Activated naive CD8-positive, alpha-beta T cell treated with anti-CD3 and anti-CD28 coated beads, Interleukin-2, amount 10 ng/mL, durations not matched to agents 7 days and 5 days (primary cell): ENCODE data around the gene TBX21. TPM values are rescaled to one million over a fixed set of nuclear protein-coding genes. Genes with fewer than 3 reads are reported as not detected.

Source experiments
- ATAC-seq: fragments of 150-1000 bp; cut with Tn5 transposase; one replicate; pipeline ENCODE4 v1.10.0; 2021; ENCODE audit warnings: low read depth, moderate library complexity
- POLR2A ChIA-PET: fragments of 350-600 bp; sonication (Branson Sonifier 250); formaldehyde crosslinking; loops from one replicate; lab custom pipeline; 2021; ENCODE audit warnings: antibody characterized with exemption; lab: Charles Lee
- DNase-seq: peaks from one replicate; pipeline ENCODE4 v3.0.0; 2021
- H3K27ac Mint-ChIP-seq: one replicate; pipeline ENCODE4 v1.8.0; 2022; ENCODE audit warnings: mild to moderate bottlenecking, mixed read lengths
- H3K27me3 Mint-ChIP-seq: one replicate; pipeline ENCODE4 v1.8.0; 2022; ENCODE audit warnings: mild to moderate bottlenecking, moderate library complexity, mixed read lengths
- H3K36me3 Mint-ChIP-seq: one replicate; pipeline ENCODE4 v1.8.0; 2021; ENCODE audit warnings: mild to moderate bottlenecking, mixed read lengths
- H3K4me1 Mint-ChIP-seq: one replicate; pipeline ENCODE4 v1.8.0; 2021; ENCODE audit warnings: mixed read lengths
- H3K4me3 Mint-ChIP-seq: one replicate; pipeline ENCODE4 v1.8.0; 2022; ENCODE audit warnings: mild to moderate bottlenecking, moderate library complexity, mixed read lengths
- H3K9me3 Mint-ChIP-seq: one replicate; pipeline ENCODE4 v1.8.0; 2021; ENCODE audit warnings: mixed read lengths
- total RNA-seq, 2 experiments: library from RNA; stranded (reverse); gene quantifications; one replicate each; pipeline ENCODE4 v1.2.3, GENCODE V29; 2021

The TBX21 gene
- total RNA-seq, result 10 to 100 TPM; 20.7 to 22.8 TPM

GRCh38 chr17:47733047-47733673, at the start of gene TBX21:
TBX21 (plus strand) TSS chr17:47733236; CDS start chr17:47733455, 219 bp downstream.
- peak; percentile 85 for ATAC-seq
- peak; percentile 91 for DNase-seq
- H3K36me3 Mint-ChIP-seq, result peaks cover 8% of the 10 kb centered on the region
- H3K27ac Mint-ChIP-seq, result peak within 1 kb of the TSS; percentile 98
- H3K9me3 Mint-ChIP-seq, result no peaks in the 10 kb centered on the region
- peak within 1 kb of the TSS; percentile 100 for H3K4me3 Mint-ChIP-seq
- POLR2A ChIA-PET, result interaction anchor here (0.7 to 4.6 kb wide), 18 partner anchors 8 to 162 kb away, joined by 3 to 37 read pairs (median 8); partner anchors contain the start of genes KPNB1 and TBKBP1
- no peaks in the 10 kb centered on the region for H3K27me3 Mint-ChIP-seq
- peaks cover 63% of the 10 kb centered on the region for H3K4me1 Mint-ChIP-seq

GRCh38 chr17:47684025-47684424, 49.0 kb upstream of the TBX21 start:
- POLR2A ChIA-PET, result no interaction called here
- ATAC-seq (no peak), DNase-seq (no peak)
- Mint-ChIP-seq H3K4me3 (no peak overlapping the region), H3K27me3 (no peaks in the 10 kb centered on the region), H3K36me3 (peaks cover 42% of the 10 kb centered on the region), H3K9me3 (no peaks in the 10 kb centered on the region), H3K27ac (no peak overlapping the region), H3K4me1 (peaks cover 8% of the 10 kb centered on the region)

- H3K4me1 Mint-ChIP-seq, result peaks cover 8% of the 10 kb centered on the region
- DNase-seq (no peak), ATAC-seq (no peak)
- H3K4me3 Mint-ChIP-seq, result no peak overlapping the region
- no peaks in the 10 kb centered on the region for H3K27me3 Mint-ChIP-seq
- H3K36me3 Mint-ChIP-seq, result peaks cover 42% of the 10 kb centered on the region
- no peaks in the 10 kb centered on the region for H3K9me3 Mint-ChIP-seq
- POLR2A ChIA-PET, result no interaction called here
- peak overlapping the region; percentile 56 for H3K27ac Mint-ChIP-seq
These were observed 48.4 kb upstream of the TBX21 start for GRCh38 chr17:47684535-47685193.

GRCh38 chr17:47685556-47686275, 47.3 kb upstream of the TBX21 start:
- Mint-ChIP-seq H3K27me3 (no peaks in the 10 kb centered on the region), H3K9me3 (no peaks in the 10 kb centered on the region), H3K4me1 (peaks cover 6% of the 10 kb centered on the region), H3K27ac (no peak overlapping the region), H3K4me3 (no peak overlapping the region), H3K36me3 (peaks cover 35% of the 10 kb centered on the region)
- DNase-seq (no peak), ATAC-seq (no peak)
- POLR2A ChIA-PET, result interaction anchor here (0.6 kb wide), 1 partner anchor 65 kb away, joined by 3 read pairs; no protein-coding TSS in a partner anchor

GRCh38 chr17:47686276-47686635, 46.8 kb upstream of the TBX21 start:
- Mint-ChIP-seq H3K4me1 (peaks cover 6% of the 10 kb centered on the region), H3K4me3 (no peak overlapping the region), H3K27me3 (no peaks in the 10 kb centered on the region), H3K27ac (no peak overlapping the region), H3K9me3 (no peaks in the 10 kb centered on the region), H3K36me3 (peaks cover 32% of the 10 kb centered on the region)
- DNase-seq (no peak), ATAC-seq (no peak)
- POLR2A ChIA-PET, result interaction anchor here (0.6 to 2.1 kb wide), 2 partner anchors 36 to 64 kb away, joined by 3 to 8 read pairs; partner anchors contain the start of gene KPNB1

GRCh38 chr17:47686664-47687327, 46.2 kb upstream of the TBX21 start:
- H3K36me3 Mint-ChIP-seq, result peaks cover 30% of the 10 kb centered on the region
- H3K4me3 Mint-ChIP-seq, result no peak overlapping the region
- DNase-seq (no peak), ATAC-seq (no peak)
- H3K27me3 Mint-ChIP-seq, result no peaks in the 10 kb centered on the region
- no peak overlapping the region for H3K27ac Mint-ChIP-seq
- no peaks in the 10 kb centered on the region for H3K9me3 Mint-ChIP-seq
- peaks cover 6% of the 10 kb centered on the region for H3K4me1 Mint-ChIP-seq
- POLR2A ChIA-PET, result interaction anchor here (0.6 to 2.1 kb wide), 4 partner anchors 8 to 687 kb away, joined by 3 to 8 read pairs (median 3); partner anchors contain the start of gene KPNB1

GRCh38 chr17:47687328-47687690, 45.7 kb upstream of the TBX21 start:
- POLR2A ChIA-PET, result interaction anchor here (0.7 to 2.1 kb wide), 3 partner anchors 8 to 687 kb away, joined by 3 to 8 read pairs (median 3); partner anchors contain the start of gene KPNB1
- Mint-ChIP-seq H3K27me3 (no peaks in the 10 kb centered on the region), H3K4me1 (peaks cover 7% of the 10 kb centered on the region), H3K4me3 (no peak overlapping the region), H3K36me3 (peaks cover 25% of the 10 kb centered on the region), H3K27ac (no peak overlapping the region), H3K9me3 (no peaks in the 10 kb centered on the region)
- no peak for DNase-seq
- no peak for ATAC-seq

GRCh38 chr17:47687748-47688147, 45.3 kb upstream of the TBX21 start:
- peaks cover 3% of the 10 kb centered on the region for H3K27me3 Mint-ChIP-seq
- no peaks in the 10 kb centered on the region for H3K9me3 Mint-ChIP-seq
- DNase-seq (no peak), ATAC-seq (peak; percentile 35)
- H3K4me3 Mint-ChIP-seq, result no peak overlapping the region
- H3K4me1 Mint-ChIP-seq, result peaks cover 11% of the 10 kb centered on the region
- no peak overlapping the region for H3K27ac Mint-ChIP-seq
- POLR2A ChIA-PET, result interaction anchor here (0.8 to 2.1 kb wide), 3 partner anchors 9 to 38 kb away, joined by 3 to 8 read pairs (median 4); partner anchors contain the start of gene KPNB1
- H3K36me3 Mint-ChIP-seq, result peaks cover 23% of the 10 kb centered on the region

GRCh38 chr17:47690121-47690520, 42.9 kb upstream of the TBX21 start:
- DNase-seq (no peak), ATAC-seq (no peak)
- POLR2A ChIA-PET, result interaction anchor here (0.7 kb wide), 1 partner anchor 11 kb away, joined by 3 read pairs; no protein-coding TSS in a partner anchor
- no peak overlapping the region for H3K27ac Mint-ChIP-seq
- H3K27me3 Mint-ChIP-seq, result peaks cover 4% of the 10 kb centered on the region
- H3K9me3 Mint-ChIP-seq, result no peaks in the 10 kb centered on the region
- H3K4me3 Mint-ChIP-seq, result no peak overlapping the region
- peaks cover 18% of the 10 kb centered on the region for H3K4me1 Mint-ChIP-seq
- H3K36me3 Mint-ChIP-seq, result peaks cover 11% of the 10 kb centered on the region

GRCh38 chr17:47692137-47692894, 40.7 kb upstream of the TBX21 start:
- POLR2A ChIA-PET, result interaction anchor here (0.6 to 3.9 kb wide), 3 partner anchors 41 to 43 kb away, joined by 3 to 19 read pairs (median 5); partner anchors contain the start of gene TBX21
- H3K4me3 Mint-ChIP-seq, result peak overlapping the region; percentile 87
- no peak overlapping the region for H3K27ac Mint-ChIP-seq
- H3K4me1 Mint-ChIP-seq, result peaks cover 20% of the 10 kb centered on the region
- no peak for DNase-seq
- peaks cover 6% of the 10 kb centered on the region for H3K27me3 Mint-ChIP-seq
- ATAC-seq, result no peak
- no peaks in the 10 kb centered on the region for H3K36me3 Mint-ChIP-seq
- no peaks in the 10 kb centered on the region for H3K9me3 Mint-ChIP-seq

GRCh38 chr17:47692895-47693730, 39.9 kb upstream of the TBX21 start:
- H3K27ac Mint-ChIP-seq, result peak overlapping the region; percentile 80
- H3K4me1 Mint-ChIP-seq, result peaks cover 20% of the 10 kb centered on the region
- POLR2A ChIA-PET, result interaction anchor here (0.6 to 3.9 kb wide), 4 partner anchors 17 to 43 kb away, joined by 3 to 19 read pairs (median 4); partner anchors contain the start of gene TBX21
- ATAC-seq (no peak), DNase-seq (no peak)
- peak overlapping the region; percentile 87 for H3K4me3 Mint-ChIP-seq
- H3K27me3 Mint-ChIP-seq, result peaks cover 6% of the 10 kb centered on the region
- H3K9me3 Mint-ChIP-seq, result no peaks in the 10 kb centered on the region
- no peaks in the 10 kb centered on the region for H3K36me3 Mint-ChIP-seq
